C4-2B (cell line): ENCODE measurements around the gene IL1RAPL2.

ENCODE experiments used
- CTCF ChIP-seq: fragments of 450-650 bp; conservative IDR thresholded peaks from 2 replicates; pipeline ENCODE4 v1.5.1; 2017; ENCODE audit warnings: mild to moderate bottlenecking
- ZFX ChIP-seq: fragments of 450-650 bp; IDR thresholded peaks from 2 replicates; pipeline ENCODE4 v1.6.1; 2017

GRCh38 chrX:105375816-105376215 is 809.8 kb downstream of the IL1RAPL2 start:
- no peak for TF ChIP-seq CTCF
- TF ChIP-seq ZFX: no peak
